ENCODE measurements around the gene CADM2.

CADM2 gene

DNA sequence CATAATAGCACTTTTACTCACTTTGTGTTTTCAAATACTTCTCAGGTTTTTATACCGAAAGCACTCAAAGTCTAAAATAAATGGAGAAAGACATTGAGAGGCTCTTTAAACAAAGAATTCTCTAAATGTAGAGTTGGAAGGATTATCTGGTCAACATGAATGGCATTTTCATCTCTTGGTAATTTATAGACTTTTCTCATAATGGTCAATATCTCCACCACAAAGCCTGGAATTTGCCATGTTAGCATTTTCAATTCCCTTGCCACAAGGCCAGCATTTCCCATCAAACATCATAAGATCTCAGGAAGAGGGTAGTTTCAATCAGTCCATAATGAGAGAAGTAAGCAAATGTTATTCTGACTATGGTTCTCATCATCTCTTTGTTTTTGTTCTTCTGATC is 293.0 kb downstream of the CADM2 start:
- Histone ChIP-seq H3K4me3 (replicated peaks; ENCODE audit: low read depth, low read length) (no peak overlapping the region), H3K36me3 (ENCODE audit: control insufficient read depth, insufficient read depth, low read length) (no peaks in the 10 kb centered on the region), H3K27me3 (replicated peaks; ENCODE audit: control insufficient read depth, insufficient read depth, low read length) (no peaks in the 10 kb centered on the region)
- DNase-seq (ENCODE audit: extremely low read depth, insufficient read length), result no peak
- TF ChIP-seq, protein P1, sequence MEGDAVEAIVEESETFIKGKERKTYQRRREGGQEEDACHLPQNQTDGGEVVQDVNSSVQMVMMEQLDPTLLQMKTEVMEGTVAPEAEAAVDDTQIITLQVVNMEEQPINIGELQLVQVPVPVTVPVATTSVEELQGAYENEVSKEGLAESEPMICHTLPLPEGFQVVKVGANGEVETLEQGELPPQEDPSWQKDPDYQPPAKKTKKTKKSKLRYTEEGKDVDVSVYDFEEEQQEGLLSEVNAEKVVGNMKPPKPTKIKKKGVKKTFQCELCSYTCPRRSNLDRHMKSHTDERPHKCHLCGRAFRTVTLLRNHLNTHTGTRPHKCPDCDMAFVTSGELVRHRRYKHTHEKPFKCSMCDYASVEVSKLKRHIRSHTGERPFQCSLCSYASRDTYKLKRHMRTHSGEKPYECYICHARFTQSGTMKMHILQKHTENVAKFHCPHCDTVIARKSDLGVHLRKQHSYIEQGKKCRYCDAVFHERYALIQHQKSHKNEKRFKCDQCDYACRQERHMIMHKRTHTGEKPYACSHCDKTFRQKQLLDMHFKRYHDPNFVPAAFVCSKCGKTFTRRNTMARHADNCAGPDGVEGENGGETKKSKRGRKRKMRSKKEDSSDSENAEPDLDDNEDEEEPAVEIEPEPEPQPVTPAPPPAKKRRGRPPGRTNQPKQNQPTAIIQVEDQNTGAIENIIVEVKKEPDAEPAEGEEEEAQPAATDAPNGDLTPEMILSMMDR (IDR thresholded peaks at IDR 0.05; ENCODE audit: insufficient read depth, low read length, poor library complexity, severe bottlenecking), result no peak

DNA sequence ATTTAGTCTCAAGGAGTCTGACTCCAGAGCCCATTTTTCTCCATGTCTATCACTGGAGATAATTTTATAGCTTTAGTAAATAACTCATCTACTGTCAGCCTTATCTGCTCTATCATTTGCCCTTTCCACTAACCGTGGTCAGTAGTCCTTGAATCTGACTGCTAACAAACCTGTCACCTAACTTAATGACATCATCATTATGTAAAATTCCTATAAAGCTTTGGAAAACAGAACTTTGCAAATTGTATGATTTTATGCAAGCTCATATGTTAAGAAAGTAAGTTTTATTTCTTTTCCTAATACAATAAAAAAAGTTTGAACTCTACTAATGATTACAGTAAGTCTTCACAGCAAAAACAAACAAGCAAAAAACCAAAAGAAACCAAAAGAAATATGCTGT is 293.9 kb downstream of the CADM2 start:
- TF ChIP-seq, protein P1 (IDR thresholded peaks at IDR 0.05; ENCODE audit: insufficient read depth, low read length, poor library complexity, severe bottlenecking), result no peak
- no peak for DNase-seq (ENCODE audit: extremely low read depth, insufficient read length)
- Histone ChIP-seq H3K36me3 (ENCODE audit: control insufficient read depth, insufficient read depth, low read length) (no peaks in the 10 kb centered on the region), H3K27me3 (replicated peaks; ENCODE audit: control insufficient read depth, insufficient read depth, low read length) (no peaks in the 10 kb centered on the region), H3K4me3 (replicated peaks; ENCODE audit: low read depth, low read length) (no peak overlapping the region)

DNA sequence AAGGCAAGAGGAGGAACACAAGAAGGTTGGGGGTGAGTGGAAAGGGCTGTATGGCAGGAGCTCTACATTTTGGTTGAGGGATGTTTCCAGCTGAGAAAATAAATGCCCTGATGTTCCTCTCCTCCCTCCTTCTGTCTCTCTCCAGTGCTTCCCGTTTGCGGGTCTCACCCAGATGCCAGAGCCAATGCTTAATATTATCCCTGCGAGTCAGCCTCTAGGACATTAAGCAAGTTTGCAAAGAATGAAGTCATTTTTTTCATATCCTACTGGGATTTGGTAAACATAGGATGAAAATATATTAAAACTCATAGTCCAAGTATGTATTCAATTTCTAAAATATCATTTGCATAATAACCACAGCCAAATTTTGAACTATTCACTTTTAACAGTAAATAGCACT is 295.9 kb downstream of the CADM2 start:
- H3K27me3 ChIP-seq (replicated peaks; ENCODE audit: control insufficient read depth, insufficient read depth, low read length), result no peaks in the 10 kb centered on the region
- no peak overlapping the region for H3K4me3 ChIP-seq (replicated peaks; ENCODE audit: low read depth, low read length)
- no peaks in the 10 kb centered on the region for H3K36me3 ChIP-seq (ENCODE audit: control insufficient read depth, insufficient read depth, low read length)
- TF ChIP-seq, protein P1 (IDR thresholded peaks at IDR 0.05; ENCODE audit: insufficient read depth, low read length, poor library complexity, severe bottlenecking), result no peak
- no peak for DNase-seq (ENCODE audit: extremely low read depth, insufficient read length)

DNA sequence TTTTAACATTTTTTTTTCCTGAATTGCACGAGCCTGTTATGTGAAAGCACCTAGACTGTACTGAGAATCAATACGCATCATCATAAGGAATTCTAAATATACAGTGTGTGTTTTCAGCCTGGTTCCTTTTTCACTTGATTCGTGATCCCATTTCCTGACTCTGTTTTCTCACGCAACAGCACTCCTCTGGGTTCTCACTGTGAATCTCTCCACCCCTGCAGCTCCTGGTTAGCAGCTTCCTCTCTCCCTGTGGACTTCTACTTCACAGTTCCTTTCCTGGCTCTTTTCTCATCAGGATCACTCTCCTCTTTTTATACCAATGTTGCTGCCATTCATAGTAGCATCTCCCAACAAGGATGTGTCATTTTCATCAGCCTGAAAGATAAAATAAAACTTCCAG is 297.2 kb downstream of the CADM2 start:
- no peaks in the 10 kb centered on the region for H3K27me3 ChIP-seq (replicated peaks; ENCODE audit: control insufficient read depth, insufficient read depth, low read length)
- TF ChIP-seq, protein P1 (IDR thresholded peaks at IDR 0.05; ENCODE audit: insufficient read depth, low read length, poor library complexity, severe bottlenecking), result no peak
- no peak overlapping the region for H3K4me3 ChIP-seq (replicated peaks; ENCODE audit: low read depth, low read length)
- DNase-seq (ENCODE audit: extremely low read depth, insufficient read length), result no peak
- H3K36me3 ChIP-seq (ENCODE audit: control insufficient read depth, insufficient read depth, low read length), result no peaks in the 10 kb centered on the region

DNA sequence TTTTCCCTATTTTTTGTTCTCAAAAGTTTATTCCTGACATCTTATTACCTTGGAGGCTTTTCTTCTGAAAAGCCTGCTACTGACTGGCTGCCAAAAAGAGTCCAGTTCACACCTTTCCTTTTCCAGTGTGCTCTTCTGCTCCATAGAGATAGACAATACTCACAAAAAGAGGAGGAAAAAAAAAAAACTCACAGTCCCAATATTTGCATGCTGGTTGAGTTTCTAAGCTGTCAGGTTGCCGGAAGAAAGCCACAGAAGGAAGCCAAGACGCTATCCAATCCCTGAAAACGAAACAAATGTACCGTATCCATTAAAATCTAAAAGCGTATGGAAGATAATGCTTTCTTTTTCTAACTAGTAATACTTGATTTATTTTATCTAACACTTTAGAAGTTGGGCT is 299.5 kb downstream of the CADM2 start:
- no peak for DNase-seq (ENCODE audit: extremely low read depth, insufficient read length)
- Histone ChIP-seq H3K27me3 (replicated peaks; ENCODE audit: control insufficient read depth, insufficient read depth, low read length) (no peaks in the 10 kb centered on the region), H3K4me3 (replicated peaks; ENCODE audit: low read depth, low read length) (no peak overlapping the region), H3K36me3 (ENCODE audit: control insufficient read depth, insufficient read depth, low read length) (no peaks in the 10 kb centered on the region)
- TF ChIP-seq, protein P1 (IDR thresholded peaks at IDR 0.05; ENCODE audit: insufficient read depth, low read length, poor library complexity, severe bottlenecking), result no peak

DNA sequence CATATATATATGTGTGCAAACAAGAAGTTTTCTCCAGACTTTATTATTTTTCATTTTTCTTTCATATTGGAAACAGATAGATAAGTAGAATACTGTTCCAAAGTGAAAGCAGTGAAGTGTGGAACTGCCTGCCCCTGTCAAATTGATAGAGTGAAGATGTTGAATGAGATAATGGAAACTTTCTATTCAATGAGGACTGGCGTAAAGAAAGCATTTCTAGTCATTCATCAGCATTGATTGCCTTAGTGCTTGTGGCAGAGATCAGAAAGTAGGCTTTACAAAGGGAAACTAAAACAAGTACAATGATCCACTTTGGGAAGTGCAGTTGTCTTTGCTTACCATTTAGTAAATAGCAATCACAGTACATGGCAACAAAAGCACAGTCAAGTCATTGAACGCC is 300.0 kb downstream of the CADM2 start:
- no peak for DNase-seq (ENCODE audit: extremely low read depth, insufficient read length)
- Histone ChIP-seq H3K36me3 (ENCODE audit: control insufficient read depth, insufficient read depth, low read length) (no peaks in the 10 kb centered on the region), H3K27me3 (replicated peaks; ENCODE audit: control insufficient read depth, insufficient read depth, low read length) (no peaks in the 10 kb centered on the region), H3K4me3 (replicated peaks; ENCODE audit: low read depth, low read length) (no peak overlapping the region)
- TF ChIP-seq, protein P1 (IDR thresholded peaks at IDR 0.05; ENCODE audit: insufficient read depth, low read length, poor library complexity, severe bottlenecking), result no peak

Data from GM06990 (cell line).